HepG2 (cell line): ENCODE results near the gene CYP27A1. TPM values are rescaled to one million over a fixed set of nuclear protein-coding genes. Genes with fewer than 3 reads are reported as not detected.

Experiments used
- BCL6 ChIP-seq: IDR thresholded peaks from 2 replicates; pipeline ENCODE4 v1.6.1; 2016; ENCODE audit warnings: missing genetic modification reagents, missing compliant biosample characterization
- CHD2 ChIP-seq: IDR thresholded peaks from 2 replicates; pipeline ENCODE4 v1.6.1; 2011; ENCODE audit warnings: low read depth, low read length, improper control_type of control experiment
- GPN1 ChIP-seq: sonication (generic); formaldehyde crosslinking; IDR thresholded peaks from 2 replicates; pipeline ENCODE4 v1.5.1; 2020; ENCODE audit warnings: missing genetic modification reagents, borderline replicate concordance
- NFATC3 ChIP-seq: sonication (generic); formaldehyde crosslinking; IDR thresholded peaks from 2 replicates; pipeline ENCODE4 v1.5.1; 2020; ENCODE audit warnings: mild to moderate bottlenecking, missing genetic modification reagents
- PTBP1 ChIP-seq: fragments of 200-400 bp; formaldehyde crosslinking; IDR thresholded peaks from 2 replicates; pipeline ENCODE4 v1.6.1; 2018; ENCODE audit warnings: low read length, low read depth; ENCODE audit not compliant: poor library complexity, severe bottlenecking
- RORA ChIP-seq: sonication (generic); formaldehyde crosslinking; IDR thresholded peaks from 2 replicates; pipeline ENCODE4 v1.5.0; 2020; ENCODE audit warnings: mild to moderate bottlenecking, missing genetic modification reagents, moderate library complexity
- SALL1 ChIP-seq: sonication (generic); formaldehyde crosslinking; IDR thresholded peaks from 2 replicates; pipeline ENCODE4 v1.8.0; 2022; ENCODE audit warnings: mild to moderate bottlenecking, missing genetic modification reagents
- ZNF296 ChIP-seq: sonication (generic); formaldehyde crosslinking; conservative IDR thresholded peaks from 2 replicates; pipeline ENCODE4 v1.5.0; 2020; ENCODE audit warnings: mild to moderate bottlenecking, missing genetic modification reagents
- ZNF577 ChIP-seq: sonication (generic); formaldehyde crosslinking; IDR thresholded peaks from 2 replicates; pipeline ENCODE4 v1.4.0; 2020; ENCODE audit warnings: mild to moderate bottlenecking, low read depth, missing genetic modification reagents, borderline replicate concordance
- polyA plus RNA-seq, 8 experiments: library from polyadenylated mRNA; depleted of rRNA in 3 of 8; stranded (reverse) in 7 of 8; unstranded in 1 of 8; fragments of >200 nt; fragmentation: Illumina TruSeq in 4 of 8; extraction: Trizol in 4 of 8; gene quantifications; 2 replicates each; pipeline versions ENCODE4 v1.2.1 to v1.2.3, GENCODE V29; 2011 to 2016; ENCODE audit warnings: low read depth in 4 of 8, missing spikeins in 1 of 8, mixed read lengths in 1 of 8; ENCODE audit not compliant: insufficient read depth in 1 of 8
- total RNA-seq, 5 experiments: library from RNA; depleted of rRNA; stranded (reverse); fragments of >200 nt; fragmentation: Illumina TruSeq; extraction: Trizol; gene quantifications; 2 replicates each; pipeline ENCODE4 v1.2.3, GENCODE V29; 2016; ENCODE audit warnings: low read depth in 1 of 5
- TF ChIP-seq, protein P1 (sequence below): sonication (generic); formaldehyde crosslinking; IDR thresholded peaks from 2 replicates; pipeline ENCODE4 v1.8.0; 2022; ENCODE audit warnings: missing genetic modification reagents, mild to moderate bottlenecking, borderline replicate concordance
- TF ChIP-seq, protein P2 (sequence below): sonication (generic); formaldehyde crosslinking; IDR thresholded peaks from 2 replicates; pipeline ENCODE4 v1.5.0; 2020; ENCODE audit warnings: missing genetic modification reagents, mild to moderate bottlenecking, borderline replicate concordance
- TF ChIP-seq, protein P3 (sequence below): IDR thresholded peaks from 2 replicates; pipeline ENCODE4 v1.6.1; 2016; ENCODE audit warnings: missing genetic modification reagents, missing compliant biosample characterization
- TF ChIP-seq, protein P4 (sequence below): sonication (generic); formaldehyde crosslinking; IDR thresholded peaks from 2 replicates; pipeline ENCODE4 v1.5.0; 2020; ENCODE audit warnings: mild to moderate bottlenecking, missing genetic modification reagents
- TF ChIP-seq, protein P5 (sequence below): sonication (generic); formaldehyde crosslinking; IDR thresholded peaks from 2 replicates; pipeline ENCODE4 v1.4.0; 2020; ENCODE audit warnings: missing genetic modification reagents, borderline replicate concordance
- TF ChIP-seq, protein P6 (sequence below): sonication (generic); formaldehyde crosslinking; IDR thresholded peaks from 2 replicates; pipeline ENCODE4 v1.9.0; 2022; ENCODE audit warnings: missing genetic modification reagents, mild to moderate bottlenecking, borderline replicate concordance

Gene CYP27A1
- total and polyA plus RNA-seq, 2 of the 13 experiments (the other 11 are each of a cell fraction or from before 2014, with no cell fraction given), result 157 to 266 TPM

DNA sequence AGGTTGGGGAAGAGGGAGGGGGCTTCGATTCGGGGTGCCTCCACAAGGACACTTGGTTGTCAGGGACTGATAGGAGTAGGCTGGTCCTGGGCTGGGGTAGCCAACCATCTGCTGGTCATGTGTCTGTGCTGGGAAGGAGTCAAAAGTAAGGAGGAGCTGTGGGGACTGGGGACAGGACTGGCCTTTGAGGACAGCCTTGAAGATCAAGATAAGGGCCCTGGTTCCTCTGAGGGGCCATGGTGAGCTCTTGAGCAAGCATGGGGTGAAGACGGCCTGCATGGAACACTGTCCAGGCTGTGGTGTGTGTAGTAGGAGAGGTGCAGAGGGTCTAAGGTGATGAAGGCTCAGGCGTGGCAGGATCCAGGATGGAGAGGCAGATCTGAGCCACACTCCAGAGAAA, 1.7 kb downstream of the CYP27A1 start (continued):
- TF ChIP-seq, protein P1, sequence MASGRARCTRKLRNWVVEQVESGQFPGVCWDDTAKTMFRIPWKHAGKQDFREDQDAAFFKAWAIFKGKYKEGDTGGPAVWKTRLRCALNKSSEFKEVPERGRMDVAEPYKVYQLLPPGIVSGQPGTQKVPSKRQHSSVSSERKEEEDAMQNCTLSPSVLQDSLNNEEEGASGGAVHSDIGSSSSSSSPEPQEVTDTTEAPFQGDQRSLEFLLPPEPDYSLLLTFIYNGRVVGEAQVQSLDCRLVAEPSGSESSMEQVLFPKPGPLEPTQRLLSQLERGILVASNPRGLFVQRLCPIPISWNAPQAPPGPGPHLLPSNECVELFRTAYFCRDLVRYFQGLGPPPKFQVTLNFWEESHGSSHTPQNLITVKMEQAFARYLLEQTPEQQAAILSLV (CRISPR knock-in tag), result 0 out of 2 replicates have a peak, but pooled peaks have one; percentile 38
- no peak for TF ChIP-seq NFATC3 (CRISPR knock-in tag)
- TF ChIP-seq, protein P2, sequence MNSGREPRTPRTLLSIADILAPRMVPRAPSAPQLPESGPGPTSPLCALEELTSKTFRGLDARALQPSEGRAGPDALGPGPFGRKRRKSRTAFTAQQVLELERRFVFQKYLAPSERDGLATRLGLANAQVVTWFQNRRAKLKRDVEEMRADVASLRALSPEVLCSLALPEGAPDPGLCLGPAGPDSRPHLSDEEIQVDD (CRISPR knock-in tag), result 0 out of 2 replicates have a peak, but pooled peaks have one; percentile 54
- TF ChIP-seq, protein P3, sequence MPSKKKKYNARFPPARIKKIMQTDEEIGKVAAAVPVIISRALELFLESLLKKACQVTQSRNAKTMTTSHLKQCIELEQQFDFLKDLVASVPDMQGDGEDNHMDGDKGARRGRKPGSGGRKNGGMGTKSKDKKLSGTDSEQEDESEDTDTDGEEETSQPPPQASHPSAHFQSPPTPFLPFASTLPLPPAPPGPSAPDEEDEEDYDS (CRISPR knock-in tag), result no peak
- TF ChIP-seq, protein P4, sequence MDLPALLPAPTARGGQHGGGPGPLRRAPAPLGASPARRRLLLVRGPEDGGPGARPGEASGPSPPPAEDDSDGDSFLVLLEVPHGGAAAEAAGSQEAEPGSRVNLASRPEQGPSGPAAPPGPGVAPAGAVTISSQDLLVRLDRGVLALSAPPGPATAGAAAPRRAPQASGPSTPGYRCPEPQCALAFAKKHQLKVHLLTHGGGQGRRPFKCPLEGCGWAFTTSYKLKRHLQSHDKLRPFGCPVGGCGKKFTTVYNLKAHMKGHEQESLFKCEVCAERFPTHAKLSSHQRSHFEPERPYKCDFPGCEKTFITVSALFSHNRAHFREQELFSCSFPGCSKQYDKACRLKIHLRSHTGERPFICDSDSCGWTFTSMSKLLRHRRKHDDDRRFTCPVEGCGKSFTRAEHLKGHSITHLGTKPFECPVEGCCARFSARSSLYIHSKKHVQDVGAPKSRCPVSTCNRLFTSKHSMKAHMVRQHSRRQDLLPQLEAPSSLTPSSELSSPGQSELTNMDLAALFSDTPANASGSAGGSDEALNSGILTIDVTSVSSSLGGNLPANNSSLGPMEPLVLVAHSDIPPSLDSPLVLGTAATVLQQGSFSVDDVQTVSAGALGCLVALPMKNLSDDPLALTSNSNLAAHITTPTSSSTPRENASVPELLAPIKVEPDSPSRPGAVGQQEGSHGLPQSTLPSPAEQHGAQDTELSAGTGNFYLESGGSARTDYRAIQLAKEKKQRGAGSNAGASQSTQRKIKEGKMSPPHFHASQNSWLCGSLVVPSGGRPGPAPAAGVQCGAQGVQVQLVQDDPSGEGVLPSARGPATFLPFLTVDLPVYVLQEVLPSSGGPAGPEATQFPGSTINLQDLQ (CRISPR knock-in tag), result no peak
- TF ChIP-seq PTBP1, result no peak
- TF ChIP-seq, protein P5, sequence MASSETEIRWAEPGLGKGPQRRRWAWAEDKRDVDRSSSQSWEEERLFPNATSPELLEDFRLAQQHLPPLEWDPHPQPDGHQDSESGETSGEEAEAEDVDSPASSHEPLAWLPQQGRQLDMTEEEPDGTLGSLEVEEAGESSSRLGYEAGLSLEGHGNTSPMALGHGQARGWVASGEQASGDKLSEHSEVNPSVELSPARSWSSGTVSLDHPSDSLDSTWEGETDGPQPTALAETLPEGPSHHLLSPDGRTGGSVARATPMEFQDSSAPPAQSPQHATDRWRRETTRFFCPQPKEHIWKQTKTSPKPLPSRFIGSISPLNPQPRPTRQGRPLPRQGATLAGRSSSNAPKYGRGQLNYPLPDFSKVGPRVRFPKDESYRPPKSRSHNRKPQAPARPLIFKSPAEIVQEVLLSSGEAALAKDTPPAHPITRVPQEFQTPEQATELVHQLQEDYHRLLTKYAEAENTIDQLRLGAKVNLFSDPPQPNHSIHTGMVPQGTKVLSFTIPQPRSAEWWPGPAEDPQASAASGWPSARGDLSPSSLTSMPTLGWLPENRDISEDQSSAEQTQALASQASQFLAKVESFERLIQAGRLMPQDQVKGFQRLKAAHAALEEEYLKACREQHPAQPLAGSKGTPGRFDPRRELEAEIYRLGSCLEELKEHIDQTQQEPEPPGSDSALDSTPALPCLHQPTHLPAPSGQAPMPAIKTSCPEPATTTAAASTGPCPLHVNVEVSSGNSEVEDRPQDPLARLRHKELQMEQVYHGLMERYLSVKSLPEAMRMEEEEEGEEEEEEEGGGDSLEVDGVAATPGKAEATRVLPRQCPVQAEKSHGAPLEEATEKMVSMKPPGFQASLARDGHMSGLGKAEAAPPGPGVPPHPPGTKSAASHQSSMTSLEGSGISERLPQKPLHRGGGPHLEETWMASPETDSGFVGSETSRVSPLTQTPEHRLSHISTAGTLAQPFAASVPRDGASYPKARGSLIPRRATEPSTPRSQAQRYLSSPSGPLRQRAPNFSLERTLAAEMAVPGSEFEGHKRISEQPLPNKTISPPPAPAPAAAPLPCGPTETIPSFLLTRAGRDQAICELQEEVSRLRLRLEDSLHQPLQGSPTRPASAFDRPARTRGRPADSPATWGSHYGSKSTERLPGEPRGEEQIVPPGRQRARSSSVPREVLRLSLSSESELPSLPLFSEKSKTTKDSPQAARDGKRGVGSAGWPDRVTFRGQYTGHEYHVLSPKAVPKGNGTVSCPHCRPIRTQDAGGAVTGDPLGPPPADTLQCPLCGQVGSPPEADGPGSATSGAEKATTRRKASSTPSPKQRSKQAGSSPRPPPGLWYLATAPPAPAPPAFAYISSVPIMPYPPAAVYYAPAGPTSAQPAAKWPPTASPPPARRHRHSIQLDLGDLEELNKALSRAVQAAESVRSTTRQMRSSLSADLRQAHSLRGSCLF, result no peak
- TF ChIP-seq BCL6 (CRISPR knock-in tag), result no peak
- TF ChIP-seq ZNF296 (CRISPR knock-in tag), result no peak
- TF ChIP-seq GPN1, result no peak
- TF ChIP-seq ZNF577, result no peak
- no peak for TF ChIP-seq CHD2
- TF ChIP-seq, protein P6, sequence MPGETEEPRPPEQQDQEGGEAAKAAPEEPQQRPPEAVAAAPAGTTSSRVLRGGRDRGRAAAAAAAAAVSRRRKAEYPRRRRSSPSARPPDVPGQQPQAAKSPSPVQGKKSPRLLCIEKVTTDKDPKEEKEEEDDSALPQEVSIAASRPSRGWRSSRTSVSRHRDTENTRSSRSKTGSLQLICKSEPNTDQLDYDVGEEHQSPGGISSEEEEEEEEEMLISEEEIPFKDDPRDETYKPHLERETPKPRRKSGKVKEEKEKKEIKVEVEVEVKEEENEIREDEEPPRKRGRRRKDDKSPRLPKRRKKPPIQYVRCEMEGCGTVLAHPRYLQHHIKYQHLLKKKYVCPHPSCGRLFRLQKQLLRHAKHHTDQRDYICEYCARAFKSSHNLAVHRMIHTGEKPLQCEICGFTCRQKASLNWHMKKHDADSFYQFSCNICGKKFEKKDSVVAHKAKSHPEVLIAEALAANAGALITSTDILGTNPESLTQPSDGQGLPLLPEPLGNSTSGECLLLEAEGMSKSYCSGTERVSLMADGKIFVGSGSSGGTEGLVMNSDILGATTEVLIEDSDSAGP, result 0 out of 2 replicates have a peak, but pooled peaks have one; percentile 23
- TF ChIP-seq RORA (CRISPR knock-in tag), result no peak
- TF ChIP-seq SALL1, result peak; percentile 31; the same call in 1 of the 2 replicates
